H54 (cell line): ENCODE results near the gene NGLY1.
A peak's percentile ranks its signal among the peaks of the same experiment; 100 is the strongest.

ENCODE experiments used
- DNase-seq: peaks from one replicate; pipeline ENCODE4 v3.0.0; 2011; ENCODE audit warnings: low spot score, mixed read lengths; ENCODE audit not compliant: insufficient read length
- FAIRE-seq: peaks from 3 replicates; lab custom pipeline; 2011; peaks lifted over from hg19 to GRCh38; lab: Jason Lieb, UNC
- POLR2A ChIP-seq: IDR thresholded peaks from 2 replicates; pipeline ENCODE4 v1.6.1; 2011; ENCODE audit warnings: low read depth, mild to moderate bottlenecking, low read length

The NGLY1 gene

GRCh38 chr3:25782938-25783660 lies at the start of gene NGLY1:
Gene NGLY1, minus strand, starts transcription at chr3:25783443. Its CDS starts 53 bp downstream, at chr3:25783390.
- FAIRE-seq, result no peak
- DNase-seq, result peak; percentile 79
- peak; percentile 97 for TF ChIP-seq POLR2A

GRCh38 chr3:25831578-25831977 lies 48.3 kb upstream of the NGLY1 start:
- FAIRE-seq, result no peak
- DNase-seq, result no peak
- TF ChIP-seq POLR2A, result no peak

GRCh38 chr3:25830373-25831280 lies 47.4 kb upstream of the NGLY1 start:
- no peak for FAIRE-seq
- no peak for TF ChIP-seq POLR2A
- DNase-seq, result no peak

GRCh38 chr3:25826510-25826909 lies 43.3 kb upstream of the NGLY1 start:
- TF ChIP-seq POLR2A, result no peak
- FAIRE-seq (no peak), DNase-seq (no peak)

- no peak for TF ChIP-seq POLR2A
Observed at GRCh38 chr3:25823314-25823713, 40.1 kb upstream of the NGLY1 start.

GRCh38 chr3:25821746-25822573 lies 38.7 kb upstream of the NGLY1 start:
- DNase-seq (no peak), FAIRE-seq (no peak)
- no peak for TF ChIP-seq POLR2A

More at GRCh38 chr3:25823314-25823713, 40.1 kb upstream of the NGLY1 start:
- DNase-seq (no peak), FAIRE-seq (no peak)

- no peak for TF ChIP-seq POLR2A
- no peak for FAIRE-seq
- no peak for DNase-seq
Observed at GRCh38 chr3:25820816-25821486, 37.7 kb upstream of the NGLY1 start.

GRCh38 chr3:25820366-25820765 lies 37.1 kb upstream of the NGLY1 start:
- no peak for TF ChIP-seq POLR2A
- DNase-seq (peak; percentile 31), FAIRE-seq (peak; percentile 100)

- TF ChIP-seq POLR2A, result no peak
- FAIRE-seq, result no peak
- no peak for DNase-seq
Observed at GRCh38 chr3:25818335-25818734, 35.1 kb upstream of the NGLY1 start.

- TF ChIP-seq POLR2A, result no peak
- DNase-seq, result no peak
- no peak for FAIRE-seq
Observed at GRCh38 chr3:25817638-25818037, 34.4 kb upstream of the NGLY1 start.

- TF ChIP-seq POLR2A, result no peak
- DNase-seq (no peak), FAIRE-seq (no peak)
Observed at GRCh38 chr3:25817107-25817506, 33.9 kb upstream of the NGLY1 start.

- FAIRE-seq, result peak; percentile 20
- no peak for TF ChIP-seq POLR2A
- DNase-seq, result no peak
Observed at GRCh38 chr3:25812644-25813043, 29.4 kb upstream of the NGLY1 start.

- no peak for TF ChIP-seq POLR2A
- no peak for DNase-seq
- FAIRE-seq, result no peak
Observed at GRCh38 chr3:25804676-25805075, 21.4 kb upstream of the NGLY1 start.

- DNase-seq (no peak), FAIRE-seq (no peak)
- no peak for TF ChIP-seq POLR2A
Observed at GRCh38 chr3:25803833-25804232, 20.6 kb upstream of the NGLY1 start.
